ENCODE results near the gene SGMS1. TPM values are rescaled to one million over a fixed set of nuclear protein-coding genes. Genes with fewer than 3 reads are reported as not detected.

SGMS1 gene
- total RNA-seq = 44.2 and 50.6 TPM in 2 replicates

DNA sequence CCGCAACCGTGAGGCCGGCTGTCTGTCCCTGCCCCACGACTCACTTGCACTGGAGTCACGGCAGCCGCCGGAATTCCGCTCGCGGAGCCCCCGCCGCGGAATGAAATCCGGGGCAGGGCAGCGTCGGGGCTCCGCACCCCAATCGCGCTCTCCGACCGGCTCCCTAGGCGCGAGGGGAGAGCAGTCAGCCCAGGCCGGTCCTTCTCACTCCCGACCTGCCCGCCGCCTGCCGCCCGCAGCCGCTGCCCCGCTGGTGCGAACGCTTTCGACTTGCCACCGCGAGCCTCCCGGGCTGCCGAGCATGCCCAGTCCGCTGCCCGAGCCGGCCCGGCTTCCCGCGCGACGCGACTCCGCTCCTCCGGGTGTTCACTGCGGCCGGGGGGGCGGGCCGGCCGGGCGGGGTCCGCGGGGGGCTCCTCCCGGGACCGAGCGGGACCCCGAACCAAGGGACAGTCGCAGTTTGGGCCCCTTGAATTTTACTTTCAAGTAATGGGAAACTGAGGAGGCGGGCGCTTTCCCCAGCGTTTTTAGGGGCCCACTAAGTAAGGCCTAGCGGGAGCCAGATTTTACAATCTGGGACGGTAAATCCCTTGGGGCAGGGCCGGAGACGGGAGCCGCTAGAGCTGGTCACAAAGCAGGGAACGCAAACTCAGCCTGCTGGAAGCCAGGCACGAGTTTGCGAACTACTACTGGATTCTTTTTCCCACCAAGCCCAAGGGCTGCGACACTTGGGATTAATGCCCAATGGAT, at the start of gene SGMS1:
Gene SGMS1 (minus strand): TSS at position 294 of the 750 bp plus-strand sequence. CDS start 279,842 bp downstream, outside the sequence.

Other genes with a start within 250 kb of the SGMS1 start
- gene ASAH2B, start 116.0 kb upstream of the SGMS1 start, total RNA-seq = 3.5 and 7.0 TPM in 2 replicates

Data from airway epithelial cell (primary cell).